ENCODE results near the gene PPM1L.

PPM1L gene

GRCh38 chr3:160841455-160841854, 85.4 kb downstream of the PPM1L start:
- no peak for TF ChIP-seq CSDC2 (CRISPR knock-in tag; IDR thresholded peaks at IDR 0.05)
- ATAC-seq, result no peak

GRCh38 chr3:160842021-160843005, 86.3 kb downstream of the PPM1L start:
- no peak for ATAC-seq
- no peak for TF ChIP-seq RARB (CRISPR knock-in tag; IDR thresholded peaks at IDR 0.05)
- TF ChIP-seq SNAI2 (CRISPR knock-in tag; IDR thresholded peaks at IDR 0.05), result no peak
- no peak for TF ChIP-seq ZNF8 (CRISPR knock-in tag; IDR thresholded peaks at IDR 0.05)
- TF ChIP-seq, protein P1, sequence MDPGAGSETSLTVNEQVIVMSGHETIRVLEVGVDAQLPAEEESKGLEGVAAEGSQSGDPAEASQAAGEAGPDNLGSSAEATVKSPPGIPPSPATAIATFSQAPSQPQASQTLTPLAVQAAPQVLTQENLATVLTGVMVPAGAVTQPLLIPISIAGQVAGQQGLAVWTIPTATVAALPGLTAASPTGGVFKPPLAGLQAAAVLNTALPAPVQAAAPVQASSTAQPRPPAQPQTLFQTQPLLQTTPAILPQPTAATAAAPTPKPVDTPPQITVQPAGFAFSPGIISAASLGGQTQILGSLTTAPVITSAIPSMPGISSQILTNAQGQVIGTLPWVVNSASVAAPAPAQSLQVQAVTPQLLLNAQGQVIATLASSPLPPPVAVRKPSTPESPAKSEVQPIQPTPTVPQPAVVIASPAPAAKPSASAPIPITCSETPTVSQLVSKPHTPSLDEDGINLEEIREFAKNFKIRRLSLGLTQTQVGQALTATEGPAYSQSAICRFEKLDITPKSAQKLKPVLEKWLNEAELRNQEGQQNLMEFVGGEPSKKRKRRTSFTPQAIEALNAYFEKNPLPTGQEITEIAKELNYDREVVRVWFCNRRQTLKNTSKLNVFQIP (CRISPR knock-in tag; IDR thresholded peaks at IDR 0.05; ENCODE audit: borderline replicate concordance, low read depth), result no peak
- TF ChIP-seq ISL1 (CRISPR knock-in tag; IDR thresholded peaks at IDR 0.05), result no peak
- no peak for TF ChIP-seq ESRRG (CRISPR knock-in tag; IDR thresholded peaks at IDR 0.05)
- TF ChIP-seq GLIS3 (CRISPR knock-in tag; IDR thresholded peaks at IDR 0.05), result no peak
- TF ChIP-seq PPARA (CRISPR knock-in tag; IDR thresholded peaks at IDR 0.05; ENCODE audit: borderline replicate concordance), result no peak
- TF ChIP-seq ZC3H10 (CRISPR knock-in tag; IDR thresholded peaks at IDR 0.05), result no peak

GRCh38 chr3:160851629-160852210, 95.7 kb downstream of the PPM1L start:
- no peak for ATAC-seq
- TF ChIP-seq SNAI2 (CRISPR knock-in tag; IDR thresholded peaks at IDR 0.05) (no peak), ZNF8 (CRISPR knock-in tag; IDR thresholded peaks at IDR 0.05) (no peak), ZFP3 (CRISPR knock-in tag; IDR thresholded peaks at IDR 0.05) (no peak), TOX (CRISPR knock-in tag; IDR thresholded peaks at IDR 0.05; ENCODE audit: borderline replicate concordance) (no peak), TCF4 (CRISPR knock-in tag; IDR thresholded peaks at IDR 0.05; ENCODE audit: borderline replicate concordance) (no peak), ARNTL (CRISPR knock-in tag; IDR thresholded peaks at IDR 0.05; ENCODE audit: borderline replicate concordance, low read depth) (no peak), ZFP30 (CRISPR knock-in tag; IDR thresholded peaks at IDR 0.05) (no peak), OSR1 (CRISPR knock-in tag; IDR thresholded peaks at IDR 0.05) (no peak), CSRNP3 (CRISPR knock-in tag; IDR thresholded peaks at IDR 0.05) (no peak), CSDC2 (CRISPR knock-in tag; IDR thresholded peaks at IDR 0.05) (no peak), GLIS3 (CRISPR knock-in tag; IDR thresholded peaks at IDR 0.05) (no peak), ESRRG (CRISPR knock-in tag; IDR thresholded peaks at IDR 0.05) (no peak)
- TF ChIP-seq, protein P2, sequence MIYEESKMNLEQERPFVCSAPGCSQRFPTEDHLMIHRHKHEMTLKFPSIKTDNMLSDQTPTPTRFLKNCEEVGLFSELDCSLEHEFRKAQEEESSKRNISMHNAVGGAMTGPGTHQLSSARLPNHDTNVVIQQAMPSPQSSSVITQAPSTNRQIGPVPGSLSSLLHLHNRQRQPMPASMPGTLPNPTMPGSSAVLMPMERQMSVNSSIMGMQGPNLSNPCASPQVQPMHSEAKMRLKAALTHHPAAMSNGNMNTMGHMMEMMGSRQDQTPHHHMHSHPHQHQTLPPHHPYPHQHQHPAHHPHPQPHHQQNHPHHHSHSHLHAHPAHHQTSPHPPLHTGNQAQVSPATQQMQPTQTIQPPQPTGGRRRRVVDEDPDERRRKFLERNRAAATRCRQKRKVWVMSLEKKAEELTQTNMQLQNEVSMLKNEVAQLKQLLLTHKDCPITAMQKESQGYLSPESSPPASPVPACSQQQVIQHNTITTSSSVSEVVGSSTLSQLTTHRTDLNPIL (CRISPR knock-in tag; IDR thresholded peaks at IDR 0.05; ENCODE audit: low read depth), result no peak
- TF ChIP-seq, protein P1 (CRISPR knock-in tag; IDR thresholded peaks at IDR 0.05; ENCODE audit: borderline replicate concordance, low read depth), result no peak
- TF ChIP-seq, protein P3, sequence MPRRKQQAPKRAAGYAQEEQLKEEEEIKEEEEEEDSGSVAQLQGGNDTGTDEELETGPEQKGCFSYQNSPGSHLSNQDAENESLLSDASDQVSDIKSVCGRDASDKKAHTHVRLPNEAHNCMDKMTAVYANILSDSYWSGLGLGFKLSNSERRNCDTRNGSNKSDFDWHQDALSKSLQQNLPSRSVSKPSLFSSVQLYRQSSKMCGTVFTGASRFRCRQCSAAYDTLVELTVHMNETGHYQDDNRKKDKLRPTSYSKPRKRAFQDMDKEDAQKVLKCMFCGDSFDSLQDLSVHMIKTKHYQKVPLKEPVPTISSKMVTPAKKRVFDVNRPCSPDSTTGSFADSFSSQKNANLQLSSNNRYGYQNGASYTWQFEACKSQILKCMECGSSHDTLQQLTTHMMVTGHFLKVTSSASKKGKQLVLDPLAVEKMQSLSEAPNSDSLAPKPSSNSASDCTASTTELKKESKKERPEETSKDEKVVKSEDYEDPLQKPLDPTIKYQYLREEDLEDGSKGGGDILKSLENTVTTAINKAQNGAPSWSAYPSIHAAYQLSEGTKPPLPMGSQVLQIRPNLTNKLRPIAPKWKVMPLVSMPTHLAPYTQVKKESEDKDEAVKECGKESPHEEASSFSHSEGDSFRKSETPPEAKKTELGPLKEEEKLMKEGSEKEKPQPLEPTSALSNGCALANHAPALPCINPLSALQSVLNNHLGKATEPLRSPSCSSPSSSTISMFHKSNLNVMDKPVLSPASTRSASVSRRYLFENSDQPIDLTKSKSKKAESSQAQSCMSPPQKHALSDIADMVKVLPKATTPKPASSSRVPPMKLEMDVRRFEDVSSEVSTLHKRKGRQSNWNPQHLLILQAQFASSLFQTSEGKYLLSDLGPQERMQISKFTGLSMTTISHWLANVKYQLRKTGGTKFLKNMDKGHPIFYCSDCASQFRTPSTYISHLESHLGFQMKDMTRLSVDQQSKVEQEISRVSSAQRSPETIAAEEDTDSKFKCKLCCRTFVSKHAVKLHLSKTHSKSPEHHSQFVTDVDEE (CRISPR knock-in tag; IDR thresholded peaks at IDR 0.05), result no peak
- TF ChIP-seq, protein P4, sequence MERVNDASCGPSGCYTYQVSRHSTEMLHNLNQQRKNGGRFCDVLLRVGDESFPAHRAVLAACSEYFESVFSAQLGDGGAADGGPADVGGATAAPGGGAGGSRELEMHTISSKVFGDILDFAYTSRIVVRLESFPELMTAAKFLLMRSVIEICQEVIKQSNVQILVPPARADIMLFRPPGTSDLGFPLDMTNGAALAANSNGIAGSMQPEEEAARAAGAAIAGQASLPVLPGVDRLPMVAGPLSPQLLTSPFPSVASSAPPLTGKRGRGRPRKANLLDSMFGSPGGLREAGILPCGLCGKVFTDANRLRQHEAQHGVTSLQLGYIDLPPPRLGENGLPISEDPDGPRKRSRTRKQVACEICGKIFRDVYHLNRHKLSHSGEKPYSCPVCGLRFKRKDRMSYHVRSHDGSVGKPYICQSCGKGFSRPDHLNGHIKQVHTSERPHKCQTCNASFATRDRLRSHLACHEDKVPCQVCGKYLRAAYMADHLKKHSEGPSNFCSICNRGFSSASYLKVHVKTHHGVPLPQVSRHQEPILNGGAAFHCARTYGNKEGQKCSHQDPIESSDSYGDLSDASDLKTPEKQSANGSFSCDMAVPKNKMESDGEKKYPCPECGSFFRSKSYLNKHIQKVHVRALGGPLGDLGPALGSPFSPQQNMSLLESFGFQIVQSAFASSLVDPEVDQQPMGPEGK (CRISPR knock-in tag; IDR thresholded peaks at IDR 0.05; ENCODE audit: borderline replicate concordance), result no peak

Data from SK-N-SH treated with all-trans-retinoic acid at 6 μM for 48 hours (cell line).